HCT116 (cell line): ENCODE results near the gene TSPAN7. TPM values are rescaled to one million over a fixed set of nuclear protein-coding genes. Genes with fewer than 3 reads are reported as not detected.

Experiments
- ATAC-seq: fragments of 200-7000 bp; cut with Tn5 transposase; 2 replicates; pipeline ENCODE4 v1.9.1; 2020; ENCODE audit warnings: mild to moderate bottlenecking, moderate library complexity
- BruUV-seq: library from RNA; stranded (reverse); fragments of 400-500 nt; replicated peaks from 2 replicates; lab custom pipeline; 2021; lab: Mats Ljungman, UMichigan
- CTCF ChIA-PET: fragments of 300-600 bp; sonication (Branson Sonifier 250); formaldehyde crosslinking; loops from one replicate; lab custom pipeline; 2021; ENCODE audit warnings: antibody characterized with exemption; lab: Charles Lee
- POLR2A ChIA-PET: fragments of 300-600, 350-600 bp; sonication (Branson Sonifier 250); formaldehyde crosslinking; loops from one replicate; lab custom pipeline; 2021; ENCODE audit warnings: antibody characterized with exemption; lab: Charles Lee
- RAD21 ChIA-PET, 2 experiments: fragments of 300-600 bp; sonication (Branson Sonifier 250); formaldehyde crosslinking; loops; one replicate each; lab custom pipeline; 2023; ENCODE audit warnings: low total read pairs in 2 of 2; ENCODE audit not compliant: uncharacterized antibody in 2 of 2, unreplicated experiment in 2 of 2, low non-redundant PET in 1 of 2; lab: Charles Lee
- DNase-seq: peaks from one replicate; pipeline ENCODE4 v3.0.0-alpha.2; 2010; ENCODE audit warnings: low read depth, low spot score
- H2AFZ ChIP-seq: fragments of 200-600 bp; shearing (Covaris generic), sonication (generic); 2 replicates; pipeline ENCODE4 v1.6.1; 2017; ENCODE audit warnings: low read depth, mixed run types, mixed read lengths, antibody characterized with exemption, low read length; ENCODE audit not compliant: poor library complexity, severe bottlenecking
- H3K27ac ChIP-seq: 2 replicates; pipeline ENCODE4 v1.5.1; 2012; ENCODE audit warnings: low read depth, low read length
- H3K27me3 ChIP-seq: fragments of 200-600 bp; sonication (generic); 2 replicates; pipeline ENCODE4 v1.6.1; 2016; ENCODE audit warnings: mixed run types, low read length, mixed read lengths; ENCODE audit not compliant: insufficient read depth
- H3K36me3 ChIP-seq, 2 experiments: fragments of 200-500 bp in 1 of 2; fragments of 200-600 bp in 1 of 2; sonication (Bioruptor generic) in 1 of 2; sonication (generic) in 1 of 2; 2 replicates each; pipeline versions ENCODE4 v1.5.1 to v1.6.1; 2014 to 2016; ENCODE audit warnings: low read length in 2 of 2, inconsistent platforms in 1 of 2, mixed read lengths in 1 of 2, mixed run types in 1 of 2; ENCODE audit not compliant: insufficient read depth in 2 of 2, control insufficient read depth in 1 of 2
- H3K4me1 ChIP-seq, 2 experiments: fragments of 200-600 bp in 1 of 2; sonication (generic) in 1 of 2; 2 replicates each; pipeline versions ENCODE4 v1.5.1 to v1.6.1; 2012 to 2017; ENCODE audit warnings: low read length in 2 of 2, inconsistent platforms in 1 of 2, mild to moderate bottlenecking in 1 of 2, mixed read lengths in 1 of 2, mixed run types in 1 of 2, moderate library complexity in 1 of 2; ENCODE audit not compliant: insufficient read depth in 2 of 2, control insufficient read depth in 1 of 2
- H3K4me2 ChIP-seq: fragments of 200-600 bp; sonication (generic); 2 replicates; pipeline ENCODE4 v1.6.1; 2017; ENCODE audit warnings: mixed run types, low read length, mixed read lengths
- H3K4me3 ChIP-seq, 2 experiments: fragments of 200-600 bp in 1 of 2; sonication (generic) in 1 of 2; replicated peaks in 1 of 2; 2 replicates each; pipeline ENCODE4 v1.5.1; 2011 to 2016; ENCODE audit warnings: low read length in 2 of 2, control low read depth in 1 of 2, low read depth in 1 of 2, mild to moderate bottlenecking in 1 of 2, mixed read lengths in 1 of 2, mixed run types in 1 of 2
- H3K79me2 ChIP-seq: fragments of 200-600 bp; sonication (generic); 2 replicates; pipeline ENCODE4 v1.6.1; 2017; ENCODE audit warnings: mild to moderate bottlenecking, mixed run types, low read length, moderate library complexity, mixed read lengths; ENCODE audit not compliant: insufficient read depth
- H3K9ac ChIP-seq: fragments of 200-600 bp; sonication (generic); 2 replicates; pipeline ENCODE4 v1.6.1; 2016; ENCODE audit warnings: low read length, mixed read lengths
- H3K9me2 ChIP-seq: fragments of 200-600 bp; sonication (generic), shearing (Covaris generic); 2 replicates; pipeline ENCODE4 v1.6.1; 2017; ENCODE audit warnings: mixed run types, mild to moderate bottlenecking, moderate library complexity; ENCODE audit not compliant: insufficient read depth
- H3K9me3 ChIP-seq, 2 experiments: fragments of 200-500 bp in 1 of 2; fragments of 200-600 bp in 1 of 2; sonication (Bioruptor generic) in 1 of 2; sonication (generic) in 1 of 2; 2 replicates each; pipeline ENCODE4 v1.6.1; 2014 to 2017; ENCODE audit warnings: low read length in 2 of 2, mixed read lengths in 2 of 2, inconsistent platforms in 1 of 2, low read depth in 1 of 2, mild to moderate bottlenecking in 1 of 2, mixed run types in 1 of 2, moderate library complexity in 1 of 2; ENCODE audit not compliant: control insufficient read depth in 1 of 2, insufficient read depth in 1 of 2
- H4K20me1 ChIP-seq: fragments of 200-600 bp; sonication (generic), shearing (Covaris generic); 2 replicates; pipeline ENCODE4 v1.6.1; 2017; ENCODE audit warnings: mixed run types, mild to moderate bottlenecking, moderate library complexity; ENCODE audit not compliant: insufficient read depth
- CBX3 ChIP-seq: IDR thresholded peaks from 2 replicates; pipeline ENCODE4 v1.6.1; 2012; ENCODE audit warnings: low read depth
- CEBPB ChIP-seq: IDR thresholded peaks from 2 replicates; pipeline ENCODE4 v1.6.1; 2012; ENCODE audit warnings: low read depth
- CTCF ChIP-seq, 3 experiments: fragments of 200-600 bp in 1 of 3; sonication (generic) in 1 of 3; IDR thresholded peaks in 2 of 3; conservative IDR thresholded peaks in 1 of 3; 2 replicates each; pipeline ENCODE4 v1.5.1; 2012 to 2017; ENCODE audit warnings: low read depth in 2 of 3, low read length in 2 of 3, antibody characterized with exemption in 1 of 3, borderline replicate concordance in 1 of 3, control low read depth in 1 of 3, mild to moderate bottlenecking in 1 of 3, mixed read lengths in 1 of 3, mixed run types in 1 of 3, moderate library complexity in 1 of 3; ENCODE audit not compliant: insufficient read depth in 1 of 3
- RAD21 ChIP-seq: IDR thresholded peaks from 2 replicates; pipeline ENCODE4 v1.6.1; 2012; ENCODE audit warnings: low read depth, mild to moderate bottlenecking
- SP1 ChIP-seq: IDR thresholded peaks from 2 replicates; pipeline ENCODE4 v1.6.1; 2012; ENCODE audit warnings: low read depth
- SRF ChIP-seq: IDR thresholded peaks from 2 replicates; pipeline ENCODE4 v1.6.1; 2012; ENCODE audit warnings: low read depth
- intact Hi-C: fragments of 100-400 bp; cut with micrococcal nuclease; formaldehyde crosslinking; loops from 2 replicates; pipeline ENCODE4 v1.10.0; 2022
- total RNA-seq: library from RNA; stranded (reverse); gene quantifications from one replicate; pipeline ENCODE4 v1.2.1, GENCODE V29; 2021; ENCODE audit not compliant: unreplicated experiment
- TF ChIP-seq, protein P1 (sequence below): IDR thresholded peaks from 2 replicates; pipeline ENCODE4 v1.6.1; 2012

The TSPAN7 gene
- total RNA-seq, 1 experiment from 2014 or later: 2.9 TPM

DNA sequence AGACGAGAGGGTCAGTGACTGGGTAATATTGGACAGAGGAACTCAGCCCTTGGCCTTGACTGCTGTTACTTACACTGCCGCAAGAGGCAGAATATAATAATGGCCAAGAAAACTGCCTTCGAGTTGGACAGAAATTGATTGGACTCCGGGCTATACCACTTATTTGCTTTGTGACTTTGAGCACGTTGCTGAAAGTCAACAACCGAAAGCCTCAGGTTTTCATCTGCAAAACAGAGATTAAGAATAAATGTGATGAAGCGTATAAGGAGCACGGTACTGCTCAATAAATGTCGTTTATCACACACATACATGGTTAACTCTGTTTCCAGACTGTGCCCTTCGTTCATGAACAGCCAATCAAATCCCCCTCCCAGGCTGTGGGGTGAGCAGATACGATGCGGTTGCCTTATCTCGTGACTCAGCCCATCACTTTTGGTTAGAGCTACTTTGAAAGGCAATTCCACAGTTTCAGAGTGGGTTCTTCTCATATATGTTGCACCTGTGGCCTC is 91.6 kb downstream of the TSPAN7 start:
- no peak for ATAC-seq
- BruUV-seq: no TSS peak
- H3K27ac ChIP-seq: no peak overlapping the region
- POLR2A ChIA-PET: no interaction called here
- H2AFZ ChIP-seq: no peak overlapping the region
- no peaks in the 10 kb centered on the region for H3K36me3 ChIP-seq
- no peak overlapping the region for H3K4me2 ChIP-seq
- no peaks in the 10 kb centered on the region for H3K9me2 ChIP-seq
- no peak overlapping the region for H3K4me3 ChIP-seq
- intact Hi-C loops: no loop called here
- TF ChIP-seq SRF (no peak), CTCF (IDR thresholded peaks at IDR 0.05 in 2 of 3, conservative IDR thresholded peaks at IDR 0.05 in 1 of 3; ENCODE audit: borderline replicate concordance in 1 of 3, insufficient read depth in 1 of 3, low read depth in 2 of 3, low read length in 2 of 3) (no peak), CBX3 (no peak), CEBPB (no peak), SP1 (no peak)
- TF ChIP-seq, protein P1, sequence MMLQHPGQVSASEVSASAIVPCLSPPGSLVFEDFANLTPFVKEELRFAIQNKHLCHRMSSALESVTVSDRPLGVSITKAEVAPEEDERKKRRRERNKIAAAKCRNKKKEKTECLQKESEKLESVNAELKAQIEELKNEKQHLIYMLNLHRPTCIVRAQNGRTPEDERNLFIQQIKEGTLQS: no peak
- TF ChIP-seq, all 23 proteins: peak for 0
- Histone ChIP-seq H3K9me3 (no peaks in the 10 kb centered on the region), H3K27me3 (no peaks in the 10 kb centered on the region), H3K79me2 (no peaks in the 10 kb centered on the region), H3K4me1 (no peaks in the 10 kb centered on the region), H3K9ac (no peak overlapping the region), H4K20me1 (no peaks in the 10 kb centered on the region)
- no peak for DNase-seq
- CTCF ChIA-PET: interaction anchor here (1.3 kb wide), 1 partner anchor 195 kb away, joined by 3 read pairs; no protein-coding TSS in a partner anchor
- RAD21 ChIA-PET: interaction anchor here in 1 of 2 experiments (1.4 kb wide), 1 partner anchor 318 kb away, joined by 3 read pairs; no protein-coding TSS in a partner anchor

GRCh38 chrX:38654302-38654701 is 93.0 kb downstream of the TSPAN7 start:
- ChIA-PET CTCF (interaction anchor here (1.3 kb wide), 1 partner anchor 196 kb away, joined by 3 read pairs; no protein-coding TSS in a partner anchor), POLR2A (no interaction called here), RAD21 (interaction anchor here in 1 of 2 experiments (1.4 kb wide), 1 partner anchor 319 kb away, joined by 3 read pairs; no protein-coding TSS in a partner anchor)
- Histone ChIP-seq H3K4me1 (no peaks in the 10 kb centered on the region), H3K4me3 (no peak overlapping the region), H3K4me2 (no peak overlapping the region), H4K20me1 (no peaks in the 10 kb centered on the region), H3K27ac (no peak overlapping the region), H3K9me2 (no peaks in the 10 kb centered on the region), H3K9me3 (no peaks in the 10 kb centered on the region), H3K36me3 (no peaks in the 10 kb centered on the region), H3K79me2 (no peaks in the 10 kb centered on the region), H3K27me3 (no peaks in the 10 kb centered on the region), H2AFZ (no peak overlapping the region), H3K9ac (no peak overlapping the region)
- DNase-seq (peak; percentile 7), ATAC-seq (peak; percentile 61)
- intact Hi-C loops: loop anchor here (1.0 kb wide), 1 partner anchor 196 kb away; no protein-coding TSS in a partner anchor
- TF ChIP-seq RAD21 (peak; percentile 36), SP1 (no peak), CTCF (IDR thresholded peaks at IDR 0.05 in 2 of 3, conservative IDR thresholded peaks at IDR 0.05 in 1 of 3; ENCODE audit: borderline replicate concordance in 1 of 3, insufficient read depth in 1 of 3, low read depth in 2 of 3, low read length in 2 of 3) (peak; percentile 25 to 47 (median 41); a peak in 5 of 6 replicates)
- BruUV-seq: no TSS peak
